ENCODE results near the gene S100A7A. TPM values are rescaled to one million over a fixed set of nuclear protein-coding genes. Genes with fewer than 3 reads are reported as not detected.

S100A7A gene
- total RNA-seq, 2 experiments from 2014 or later = not detected

DNA sequence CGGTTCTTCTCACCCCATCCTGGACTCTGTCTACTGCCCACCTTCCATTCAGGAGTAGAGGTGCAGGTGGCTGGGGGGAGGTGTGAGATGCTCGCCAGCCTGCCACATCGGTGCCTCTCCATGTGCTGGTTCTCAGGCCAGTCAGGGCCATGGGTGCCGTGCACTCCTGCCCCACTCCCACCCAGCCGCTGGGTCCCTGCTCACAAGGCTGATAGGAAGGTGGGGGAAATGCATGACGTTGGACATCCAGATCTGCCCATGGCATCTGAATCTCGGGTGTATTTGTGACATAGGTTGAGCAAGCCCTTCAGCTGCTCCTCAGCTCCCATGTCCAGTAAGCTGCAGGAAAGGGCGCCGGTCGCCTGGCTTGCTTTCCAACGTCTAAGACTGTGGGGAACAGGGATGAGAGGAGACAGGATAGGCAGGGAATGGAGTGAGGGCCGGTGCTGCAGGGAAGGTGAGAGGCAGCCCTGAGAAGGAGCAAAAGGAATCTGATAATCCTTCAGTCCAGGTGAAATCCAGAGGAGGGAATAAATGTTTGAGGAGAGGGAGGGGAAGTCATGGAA lies 11.8 kb downstream of the S100A7A start:
- no peak for ATAC-seq (ENCODE audit: poor library complexity)
- Mint-ChIP-seq H3K27ac (no peak overlapping the region), H3K9me3 (no peaks in the 10 kb centered on the region), H3K4me3 (no peak overlapping the region), H3K36me3 (ENCODE audit: low read depth) (no peaks in the 10 kb centered on the region), H3K27me3 (peaks cover 61% of the 10 kb centered on the region), H3K4me1 (ENCODE audit: low read depth) (no peaks in the 10 kb centered on the region)
- Histone ChIP-seq H3K4me1 (ENCODE audit: insufficient read depth, low read length) (no peaks in the 10 kb centered on the region), H3K27me3 (ENCODE audit: control insufficient read depth in 1 of 2, insufficient read depth in 2 of 2, low read length in 2 of 2) (peaks cover 5 to 31% of the 10 kb centered on the region in 2 experiments), H3K4me3 (ENCODE audit: low read length) (no peak overlapping the region), H3K36me3 (ENCODE audit: insufficient read depth, low read length) (no peaks in the 10 kb centered on the region), H3K27ac (ENCODE audit: low read depth in 1 of 2, low read length in 2 of 2) (no peak overlapping the region), H3K9me3 (ENCODE audit: control insufficient read depth in 1 of 2, insufficient read depth in 1 of 2, low read length in 2 of 2) (no peaks in the 10 kb centered on the region)
- no peak for DNase-seq
- TF ChIP-seq, protein P1, sequence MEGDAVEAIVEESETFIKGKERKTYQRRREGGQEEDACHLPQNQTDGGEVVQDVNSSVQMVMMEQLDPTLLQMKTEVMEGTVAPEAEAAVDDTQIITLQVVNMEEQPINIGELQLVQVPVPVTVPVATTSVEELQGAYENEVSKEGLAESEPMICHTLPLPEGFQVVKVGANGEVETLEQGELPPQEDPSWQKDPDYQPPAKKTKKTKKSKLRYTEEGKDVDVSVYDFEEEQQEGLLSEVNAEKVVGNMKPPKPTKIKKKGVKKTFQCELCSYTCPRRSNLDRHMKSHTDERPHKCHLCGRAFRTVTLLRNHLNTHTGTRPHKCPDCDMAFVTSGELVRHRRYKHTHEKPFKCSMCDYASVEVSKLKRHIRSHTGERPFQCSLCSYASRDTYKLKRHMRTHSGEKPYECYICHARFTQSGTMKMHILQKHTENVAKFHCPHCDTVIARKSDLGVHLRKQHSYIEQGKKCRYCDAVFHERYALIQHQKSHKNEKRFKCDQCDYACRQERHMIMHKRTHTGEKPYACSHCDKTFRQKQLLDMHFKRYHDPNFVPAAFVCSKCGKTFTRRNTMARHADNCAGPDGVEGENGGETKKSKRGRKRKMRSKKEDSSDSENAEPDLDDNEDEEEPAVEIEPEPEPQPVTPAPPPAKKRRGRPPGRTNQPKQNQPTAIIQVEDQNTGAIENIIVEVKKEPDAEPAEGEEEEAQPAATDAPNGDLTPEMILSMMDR (IDR thresholded peaks at IDR 0.05) = no peak
- ChIA-PET CTCF (no interaction called here), POLR2A (no interaction called here)
- intact Hi-C loops (cut with DNase I, micrococcal nuclease) = no loop called here

DNA sequence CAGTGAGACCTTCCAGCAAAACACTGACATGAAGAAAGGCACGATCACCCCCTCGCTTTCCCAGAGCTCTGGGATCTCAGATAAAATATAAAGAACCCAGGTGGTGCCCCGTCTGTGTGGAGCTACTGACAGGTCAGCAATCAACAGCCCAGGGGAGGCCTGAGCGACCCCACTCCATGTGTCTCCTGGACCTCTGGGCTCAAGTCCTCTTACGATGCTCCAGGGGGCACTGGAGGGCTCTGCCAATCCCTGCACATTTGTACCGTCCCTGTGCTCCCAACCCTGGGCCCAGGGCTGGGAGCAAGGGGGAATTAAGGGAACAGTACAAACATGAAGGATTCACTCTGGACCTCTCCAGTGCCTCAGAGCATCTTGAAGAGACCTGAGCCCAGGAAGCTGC lies 12.5 kb downstream of the S100A7A start:
- no peaks in the 10 kb centered on the region for H3K9me3 ChIP-seq (ENCODE audit: control insufficient read depth in 1 of 2, insufficient read depth in 1 of 2, low read length in 2 of 2)
- Mint-ChIP-seq H3K4me3 (no peak overlapping the region), H3K36me3 (ENCODE audit: low read depth) (no peaks in the 10 kb centered on the region), H3K27ac (no peak overlapping the region), H3K4me1 (ENCODE audit: low read depth) (no peaks in the 10 kb centered on the region), H3K27me3 (peaks cover 59% of the 10 kb centered on the region), H3K9me3 (no peaks in the 10 kb centered on the region)
- intact Hi-C loops (cut with DNase I, micrococcal nuclease) = no loop called here
- ATAC-seq (ENCODE audit: poor library complexity) (no peak), DNase-seq (no peak)
- H3K27me3 ChIP-seq (ENCODE audit: control insufficient read depth in 1 of 2, insufficient read depth in 2 of 2, low read length in 2 of 2) = peaks cover 10 to 27% of the 10 kb centered on the region in 2 experiments
- no peak overlapping the region for H3K4me3 ChIP-seq (ENCODE audit: low read length)
- ChIA-PET CTCF (no interaction called here), POLR2A (no interaction called here)
- H3K4me1 ChIP-seq (ENCODE audit: insufficient read depth, low read length) = no peaks in the 10 kb centered on the region
- TF ChIP-seq, protein P1 (IDR thresholded peaks at IDR 0.05) = no peak
- no peak overlapping the region for H3K27ac ChIP-seq (ENCODE audit: low read depth in 1 of 2, low read length in 2 of 2)
- no peaks in the 10 kb centered on the region for H3K36me3 ChIP-seq (ENCODE audit: insufficient read depth, low read length)

- Histone ChIP-seq H3K36me3 (ENCODE audit: insufficient read depth, low read length) (no peaks in the 10 kb centered on the region), H3K4me1 (ENCODE audit: insufficient read depth, low read length) (no peaks in the 10 kb centered on the region), H3K27me3 (ENCODE audit: control insufficient read depth in 1 of 2, insufficient read depth in 2 of 2, low read length in 2 of 2) (peaks cover 10 to 20% of the 10 kb centered on the region in 2 experiments), H3K27ac (ENCODE audit: low read depth in 1 of 2, low read length in 2 of 2) (no peak overlapping the region), H3K4me3 (ENCODE audit: low read length) (no peak overlapping the region), H3K9me3 (ENCODE audit: control insufficient read depth in 1 of 2, insufficient read depth in 1 of 2, low read length in 2 of 2) (no peaks in the 10 kb centered on the region)
- intact Hi-C loops (cut with DNase I, micrococcal nuclease) = no loop called here
- CTCF ChIA-PET = no interaction called here
- no peaks in the 10 kb centered on the region for H3K4me1 Mint-ChIP-seq (ENCODE audit: low read depth)
- no peak overlapping the region for H3K27ac Mint-ChIP-seq
- TF ChIP-seq, protein P1 (IDR thresholded peaks at IDR 0.05) = no peak
- POLR2A ChIA-PET = no interaction called here
- H3K9me3 Mint-ChIP-seq = no peaks in the 10 kb centered on the region
- no peak for ATAC-seq (ENCODE audit: poor library complexity)
- peaks cover 54% of the 10 kb centered on the region for H3K27me3 Mint-ChIP-seq
- no peak overlapping the region for H3K4me3 Mint-ChIP-seq
- no peaks in the 10 kb centered on the region for H3K36me3 Mint-ChIP-seq (ENCODE audit: low read depth)
- no peak for DNase-seq
These were observed 13.2 kb downstream of the S100A7A start for GRCh38 chr1:153429266-153430165.

Measured in CD4-positive, alpha-beta T cell (primary cell).